GM19372 (cell line): ENCODE measurements around the gene SPTBN5.

Source experiments
- ATAC-seq: cut with Tn5 transposase; IDR thresholded peaks from one replicate; pipeline ENCODE4 v1.9.1; 2021; ENCODE audit warnings: mild to moderate bottlenecking, low read depth, moderate library complexity; ENCODE audit not compliant: unreplicated experiment

Gene SPTBN5

GRCh38 chr15:41927536-41927935 lies 33.7 kb upstream of the SPTBN5 start:
- ATAC-seq, result no peak

DNA sequence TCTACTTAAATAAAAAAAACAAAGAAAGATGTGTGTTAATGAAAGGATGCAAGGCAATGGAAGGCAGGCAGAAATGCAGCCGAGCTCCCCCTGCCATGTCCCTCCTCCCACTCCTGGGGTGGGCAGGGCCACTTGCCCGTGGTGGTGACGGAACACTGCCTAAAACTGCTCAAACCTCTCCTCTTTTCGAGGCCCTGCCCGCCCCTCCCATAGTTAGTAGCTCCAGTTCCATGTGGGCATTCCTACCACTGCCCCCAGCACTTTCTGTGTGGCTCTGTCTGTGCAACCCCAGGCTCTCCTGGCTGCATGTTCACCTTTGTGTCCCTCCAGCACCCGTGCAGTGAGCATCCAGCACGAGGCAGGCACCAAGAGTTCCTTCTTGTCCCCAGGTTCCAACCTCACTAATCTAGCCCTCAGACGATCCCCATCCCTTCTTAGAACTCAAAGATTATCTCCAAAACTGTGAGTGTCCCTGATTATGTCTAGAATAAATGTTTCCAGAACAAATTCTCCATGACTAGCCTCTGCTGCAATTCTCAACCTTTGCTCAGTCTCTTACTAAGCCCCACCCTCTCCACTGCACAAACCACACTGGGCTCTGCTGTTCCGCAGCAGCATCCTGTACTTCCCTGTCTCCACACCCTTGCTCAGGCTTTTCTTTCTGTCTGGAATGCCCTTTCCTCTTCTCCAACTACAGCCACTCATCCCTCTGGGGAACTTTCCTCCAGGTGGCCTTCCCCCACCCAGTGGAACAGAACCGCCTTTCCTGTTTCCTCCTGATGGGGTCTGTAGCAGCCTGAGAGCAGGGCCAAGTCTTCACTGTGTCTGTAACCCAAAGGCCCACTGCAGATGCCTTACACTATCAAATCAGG lies 32.6 kb upstream of the SPTBN5 start:
- ATAC-seq, result no peak

DNA sequence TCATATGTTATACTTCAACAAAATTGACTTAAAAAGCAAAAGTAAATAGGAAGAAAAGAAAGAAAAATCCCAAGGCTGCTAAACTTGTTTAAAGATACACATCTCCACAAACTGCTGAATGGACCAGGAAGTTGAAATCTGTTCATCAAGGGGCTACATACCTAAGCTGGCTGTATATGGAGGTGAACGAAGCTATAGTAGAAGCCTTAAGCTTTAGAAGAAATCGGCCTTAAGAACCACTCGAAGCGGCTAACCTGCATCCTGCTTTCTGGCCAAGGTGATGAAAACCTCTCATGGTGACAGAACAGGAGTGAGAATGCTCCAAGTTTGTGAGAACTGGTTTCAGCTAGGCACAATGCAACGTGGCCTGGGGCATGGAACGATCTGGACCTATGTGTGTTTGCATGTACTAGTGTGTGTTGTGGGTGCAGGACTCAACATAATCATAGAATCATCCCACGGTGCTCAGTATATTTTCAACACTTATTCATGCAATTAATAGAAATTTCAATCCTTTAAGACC lies 31.3 kb upstream of the SPTBN5 start:
- no peak for ATAC-seq

DNA sequence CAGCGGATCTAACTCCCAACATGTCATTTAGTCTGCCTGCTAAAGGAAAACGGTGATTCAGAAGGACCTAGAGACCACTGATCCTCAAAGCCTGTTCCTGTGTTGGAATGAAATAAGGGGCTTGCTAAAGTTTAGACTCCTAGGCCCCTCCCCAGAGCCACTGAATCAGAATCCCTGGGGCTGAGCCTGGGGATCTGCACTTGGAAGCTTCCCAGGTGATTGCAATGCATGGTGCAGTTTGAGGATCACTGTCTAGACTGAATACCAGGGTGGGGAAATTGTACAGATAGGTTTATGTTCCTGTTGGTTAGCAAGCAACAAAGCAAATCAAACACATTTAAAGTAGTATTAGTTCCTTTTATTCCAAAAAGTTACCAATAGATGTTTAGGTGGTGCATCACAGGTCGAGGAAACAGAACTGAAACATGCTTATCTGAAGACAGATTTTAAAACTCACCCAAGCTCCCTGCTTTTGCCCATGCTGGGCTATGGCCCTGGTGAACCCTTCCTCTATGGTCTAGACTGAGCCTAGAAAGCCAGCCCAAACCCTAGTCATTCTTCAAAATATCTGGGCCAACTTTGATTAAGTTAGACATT lies 29.6 kb upstream of the SPTBN5 start:
- no peak for ATAC-seq

- no peak for ATAC-seq
Measured at GRCh38 chr15:41922353-41922752, 28.5 kb upstream of the SPTBN5 start.

DNA sequence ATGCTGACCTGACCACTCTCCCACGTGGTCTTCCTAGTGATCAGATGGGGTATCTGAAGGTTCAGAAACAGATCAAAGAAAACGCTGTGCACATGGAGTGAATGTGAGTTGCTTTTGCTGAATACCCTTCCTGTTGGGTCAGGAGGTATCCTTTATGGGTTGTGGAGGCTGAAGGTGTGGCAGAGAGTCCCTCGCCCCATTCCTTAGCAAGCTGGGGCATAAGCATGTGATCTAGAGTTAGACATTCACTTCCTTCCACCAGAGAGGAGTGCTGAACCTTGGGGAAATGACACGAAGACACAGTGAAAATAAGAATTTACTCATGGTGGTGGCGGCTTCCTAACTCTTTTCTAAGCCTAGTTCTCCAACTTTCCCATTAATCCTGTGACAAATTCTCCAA lies 27.8 kb upstream of the SPTBN5 start:
- no peak for ATAC-seq

DNA sequence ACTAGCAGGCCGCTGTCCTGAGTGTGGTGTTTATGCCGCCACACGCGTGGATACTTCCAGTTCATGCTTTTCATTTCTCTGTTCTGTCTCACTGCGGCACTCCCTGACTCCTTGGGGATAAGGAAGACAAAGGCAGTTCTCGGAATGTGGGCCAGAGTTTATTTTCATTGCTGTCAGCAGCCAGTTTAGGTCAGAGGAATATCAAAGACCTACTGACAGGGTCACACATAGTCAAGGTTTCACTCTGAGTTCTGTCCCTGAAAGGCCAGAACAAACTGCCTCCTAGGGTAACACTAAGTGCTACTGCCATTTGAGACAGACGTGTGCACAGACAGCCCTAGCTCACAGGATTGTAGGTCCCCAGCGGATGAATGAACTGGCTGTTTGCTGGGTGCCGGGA lies 27.3 kb upstream of the SPTBN5 start:
- ATAC-seq, result no peak

DNA sequence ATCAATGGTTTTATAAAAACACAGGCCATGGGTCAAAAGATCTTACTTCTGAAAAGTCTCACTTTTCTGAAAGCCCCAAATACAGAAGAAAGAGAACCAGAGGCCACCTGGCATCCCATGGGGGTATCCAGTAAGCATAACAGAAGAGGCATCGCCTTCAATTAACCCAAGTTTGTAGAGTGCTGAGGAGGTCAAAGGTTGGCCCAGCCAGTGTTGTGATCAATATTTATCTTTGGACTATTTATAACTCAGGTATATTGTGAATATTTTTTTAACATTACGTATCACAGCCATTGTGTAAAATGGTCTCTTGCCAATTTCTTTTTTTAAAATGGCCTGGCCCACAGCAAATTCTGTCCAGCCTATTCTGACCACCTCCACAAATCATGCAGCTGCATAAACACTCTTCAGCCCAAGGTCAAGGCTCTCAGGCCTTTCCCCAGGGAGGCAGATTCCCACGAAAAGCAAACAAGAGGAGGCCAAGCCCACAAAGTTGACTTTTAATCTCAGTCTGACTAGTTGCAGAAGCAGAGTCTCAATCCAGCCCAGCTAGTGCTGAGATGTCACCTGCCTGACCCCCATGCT lies 26.2 kb upstream of the SPTBN5 start:
- no peak for ATAC-seq

DNA sequence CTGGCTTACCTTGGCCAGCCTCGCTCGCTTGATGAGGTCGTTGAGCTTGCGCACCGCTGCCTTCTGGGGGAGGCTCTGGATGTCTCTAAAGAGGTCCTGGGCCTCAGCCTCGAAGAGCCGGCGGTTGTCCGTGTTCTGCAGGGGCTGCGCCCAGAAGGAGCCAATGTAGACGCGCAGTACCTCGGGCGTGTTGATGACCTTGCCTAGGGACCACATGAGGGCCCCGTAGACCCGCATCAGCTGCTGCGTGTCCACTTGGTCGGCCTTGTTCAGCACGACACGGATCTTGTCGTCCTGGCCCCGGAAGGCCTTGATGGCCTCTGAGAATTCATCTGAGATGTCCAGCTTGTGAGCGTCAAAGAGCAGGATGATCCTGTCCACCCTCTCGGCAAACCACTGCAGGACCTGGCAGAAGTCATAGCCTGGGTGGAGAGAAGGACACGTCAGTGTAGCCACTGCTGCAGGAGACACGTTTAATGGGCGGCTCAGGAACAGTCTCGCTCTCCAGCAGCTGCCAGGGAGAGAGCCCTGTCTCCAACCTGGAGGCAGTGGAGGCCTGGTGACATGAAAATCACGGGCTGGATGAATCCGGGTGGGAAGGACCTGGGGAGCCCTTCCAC lies 25.5 kb upstream of the SPTBN5 start:
- no peak for ATAC-seq

- no peak for ATAC-seq
Measured at GRCh38 chr15:41918506-41919126, 24.8 kb upstream of the SPTBN5 start.

DNA sequence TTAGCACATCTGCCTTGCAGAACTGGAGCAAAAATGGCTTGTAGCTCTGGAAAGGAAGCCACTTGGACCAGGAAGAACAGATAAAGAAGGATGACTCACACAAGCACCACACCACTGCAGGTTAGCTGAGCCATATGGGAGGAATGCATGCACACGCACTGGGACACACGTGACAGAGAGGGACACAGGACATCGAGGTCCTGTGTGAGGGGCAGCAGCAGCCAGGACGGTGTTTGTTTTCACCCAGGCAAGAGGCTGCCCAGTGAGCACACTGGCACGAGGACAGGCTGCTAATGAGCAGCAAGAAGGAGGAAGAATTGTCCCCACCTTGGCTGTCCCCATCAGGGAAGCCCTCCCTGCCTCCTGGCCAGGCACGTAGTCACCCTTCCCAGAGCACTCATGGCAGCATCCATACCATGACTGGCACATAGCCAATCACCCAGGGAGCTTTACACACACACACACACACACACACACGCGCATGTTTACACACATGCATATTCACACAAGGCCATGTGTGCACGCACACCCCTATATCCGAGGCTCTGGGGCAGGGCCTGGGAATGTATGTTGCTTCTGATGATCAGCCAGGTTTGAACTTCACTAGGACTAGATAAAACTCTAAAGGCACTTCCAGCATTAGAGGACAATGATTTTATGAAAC lies 24.0 kb upstream of the SPTBN5 start:
- ATAC-seq, result no peak

DNA sequence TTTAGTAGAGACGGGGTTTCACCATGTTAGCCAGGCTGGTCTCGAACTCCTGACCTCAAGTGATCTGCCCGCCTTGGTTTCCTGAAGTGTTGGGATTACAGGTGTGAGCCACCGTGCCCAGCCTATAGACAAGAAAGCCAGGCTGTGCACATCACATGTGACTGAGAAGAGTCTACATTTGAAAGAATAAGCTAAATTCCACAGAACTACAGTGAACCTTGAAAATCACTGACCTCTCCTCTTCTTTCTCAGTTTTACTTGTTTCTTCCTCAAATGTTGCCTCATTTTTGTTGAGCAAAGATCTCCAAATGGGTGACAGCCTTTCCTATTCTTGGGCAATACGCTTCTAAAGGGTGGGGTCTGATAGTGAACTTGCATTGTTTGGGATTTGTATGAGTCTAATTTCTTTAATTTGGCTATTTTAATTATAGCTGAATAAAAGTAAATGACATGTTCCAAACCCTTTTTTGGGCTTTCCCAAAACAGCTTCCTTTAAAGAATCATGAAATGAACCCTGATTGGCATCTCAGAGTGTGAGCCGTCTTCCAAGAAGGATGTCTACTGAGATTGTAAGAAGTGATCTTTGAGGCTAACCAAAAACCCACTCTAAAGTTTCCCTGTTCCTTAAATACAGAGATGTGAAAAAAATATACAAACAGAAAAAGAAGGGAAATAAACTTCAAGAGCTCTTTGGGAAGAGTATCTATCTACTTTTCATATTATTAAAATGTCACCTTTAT lies 21.6 kb upstream of the SPTBN5 start:
- no peak for ATAC-seq

GRCh38 chr15:41914411-41914810 lies 20.6 kb upstream of the SPTBN5 start:
- no peak for ATAC-seq

DNA sequence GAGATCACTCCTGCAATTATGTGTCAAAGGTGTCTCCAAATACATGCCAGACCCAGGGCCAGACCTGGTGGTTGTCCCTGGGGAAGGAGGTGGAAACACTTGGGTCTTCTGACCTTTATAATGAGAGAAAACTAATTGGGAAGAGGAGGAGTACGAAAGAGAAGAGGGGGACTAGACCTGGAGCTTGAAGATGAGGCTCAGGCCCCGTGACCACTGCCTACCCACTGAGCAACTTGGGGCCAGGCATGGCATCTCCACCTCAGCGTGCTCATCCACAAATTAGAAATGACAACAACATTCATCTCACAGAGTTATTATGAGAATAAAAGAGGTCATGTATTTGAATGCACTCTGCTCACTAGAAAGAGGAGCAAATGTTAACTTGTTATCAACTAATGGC lies 19.4 kb upstream of the SPTBN5 start:
- ATAC-seq, result no peak

GRCh38 chr15:41911691-41912345 lies 18.0 kb upstream of the SPTBN5 start:
- no peak for ATAC-seq

DNA sequence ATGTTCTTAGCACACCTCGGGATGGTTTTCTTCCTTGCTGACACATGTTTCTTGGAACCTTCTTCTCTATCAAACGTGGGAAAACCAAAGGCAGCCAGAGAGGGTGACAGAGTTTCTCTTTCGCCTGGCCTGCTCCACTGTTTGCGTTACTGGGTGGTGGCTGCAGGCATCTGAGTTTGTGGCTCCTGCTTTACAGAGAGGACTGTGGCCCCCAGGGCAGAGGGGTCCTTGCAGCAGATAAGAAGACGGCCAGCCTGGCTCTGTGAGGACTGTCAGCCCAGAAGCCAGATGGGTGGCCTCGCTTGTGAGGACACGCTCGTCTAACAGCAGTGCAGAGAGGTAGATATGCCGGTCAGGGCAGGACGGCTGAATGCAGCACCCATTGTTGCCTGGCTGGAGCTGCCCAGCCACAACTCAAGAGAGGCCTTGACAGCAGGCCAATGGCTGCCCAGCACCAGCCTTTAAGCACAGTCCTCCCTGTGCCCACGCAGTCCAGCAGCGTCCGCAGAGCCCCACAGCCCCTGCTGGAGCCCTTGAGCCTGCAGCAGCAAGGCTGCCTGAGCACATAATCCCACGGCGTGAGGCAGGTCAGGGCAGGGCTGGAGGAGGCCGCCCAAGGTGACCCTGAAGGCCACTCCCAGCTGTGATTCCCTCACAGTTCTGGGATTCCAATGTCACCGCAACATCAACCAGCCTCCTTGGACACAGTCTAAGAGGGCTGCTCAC lies 15.0 kb upstream of the SPTBN5 start:
- ATAC-seq, result no peak

- ATAC-seq, result no peak
Measured at GRCh38 chr15:41907141-41907540, 13.3 kb upstream of the SPTBN5 start.

- ATAC-seq, result no peak
Measured at GRCh38 chr15:41906608-41907007, 12.8 kb upstream of the SPTBN5 start.
